GM23338 (cell line): ENCODE results near the gene ZNF322.

Experiments used
- EZH2 ChIP-seq: fragments of 200-600 bp; sonication (generic); IDR thresholded peaks from one replicate; pipeline ENCODE4 v1.8.0; 2017; ENCODE audit warnings: antibody characterized with exemption, mild to moderate bottlenecking, low read depth; ENCODE audit not compliant: unreplicated experiment
- POLR2AphosphoS5 ChIP-seq: IDR thresholded peaks from 2 replicates; pipeline ENCODE4 v1.6.1; 2016; ENCODE audit warnings: antibody characterized with exemption, low read depth

DNA sequence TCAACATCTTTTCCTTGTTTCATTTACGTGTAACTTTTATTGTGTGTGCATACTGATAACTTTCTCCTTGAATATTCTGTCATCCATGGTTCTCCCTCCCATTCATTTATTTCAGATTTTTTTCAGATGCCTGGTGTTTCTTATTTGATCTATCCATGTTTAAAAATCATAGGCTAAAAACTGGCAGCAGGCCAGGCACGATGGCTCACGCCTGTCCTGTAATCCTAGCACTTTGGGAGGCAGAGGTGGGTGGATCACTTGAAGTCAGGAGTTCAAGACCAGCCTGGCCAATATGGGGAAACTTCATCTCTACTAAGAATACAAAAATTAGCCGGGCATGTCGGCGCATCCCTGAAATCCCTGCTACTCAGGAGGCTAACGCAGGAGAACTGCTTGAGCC, 31.7 kb downstream of the ZNF322 start:
- TF ChIP-seq POLR2AphosphoS5 (no peak), EZH2 (no peak)
